Ovary (tissue), 9 donors: ENCODE measurements around the gene GRK1. TPM values are rescaled to one million over a fixed set of nuclear protein-coding genes. Genes with fewer than 3 reads are reported as not detected.
"Not testable (repeated sequence)": the region's sequence is repeated elsewhere in the genome, so short reads cannot be mapped to it uniquely, and the experiment has no call there.

Experiments
- DNase-seq, 5 donors: peaks; one replicate each; pipeline ENCODE4 v3.0.0-alpha.2; 2019 to 2020
- H3K27ac ChIP-seq, 2 donors: fragments of 200-600 bp; one replicate each; pipeline versions ENCODE4 v1.5.1 to v1.8.0; 2019 to 2022
- H3K27me3 ChIP-seq: fragments of 200-600 bp; one replicate; pipeline ENCODE4 v1.8.0; 2022
- H3K36me3 ChIP-seq: fragments of 200-600 bp; sonication (generic); one replicate; pipeline ENCODE4 v1.5.1; 2019
- H3K4me1 ChIP-seq: one replicate; pipeline ENCODE4 v1.8.1; 2013; ENCODE audit warnings: mild to moderate bottlenecking, moderate library complexity; ENCODE audit not compliant: insufficient read depth
- H3K4me3 ChIP-seq: fragments of 200-600 bp; sonication (generic); one replicate; pipeline ENCODE4 v1.5.1; 2017
- H3K9me3 ChIP-seq, 2 donors: fragments of 200-600 bp in 1 of 2; sonication (generic) in 1 of 2; one replicate each; pipeline versions ENCODE4 v1.5.1 to v1.8.1; 2013 to 2019; ENCODE audit warnings: mild to moderate bottlenecking in 1 of 2, moderate library complexity in 1 of 2
- EP300 ChIP-seq: sonication (generic); formaldehyde crosslinking; IDR thresholded peaks from one replicate; pipeline ENCODE4 v1.6.1; 2017; ENCODE audit warnings: antibody characterized with exemption
- POLR2A ChIP-seq: fragments of 450-650 bp; IDR thresholded peaks from one replicate; pipeline ENCODE4 v1.6.1; 2017; ENCODE audit warnings: antibody characterized with exemption, mild to moderate bottlenecking, moderate library complexity
- WGBS, 3 donors: extraction: QIAGEN DNeasy Blood & Tissue Kit in 1 of 3; methylation state at CpG; one replicate each; pipeline versions ENCODE4 v1.1.5 to v1.1.7; 2013 to 2017; 5-methylcytosine and 5-hydroxymethylcytosine counted together
- intact Hi-C, 4 donors: fragments of 100-400 bp; cut with DNase I; formaldehyde crosslinking; loops; one replicate each; pipeline versions ENCODE4 v1.11.0 to v1.15.1; 2022 to 2023
- polyA plus RNA-seq, 2 donors: library from polyadenylated mRNA; stranded (reverse); fragments of 200-250 nt in 1 of 2; fragments of 350-450 nt in 1 of 2; fragmentation: Illumina TruSeq in 1 of 2; extraction: RNeasy Lipid Tissue Mini Kit (QIAGEN cat#74804) in 1 of 2; gene quantifications; one replicate each; pipeline ENCODE4 v1.2.3, GENCODE V29; 2013 to 2014
- total RNA-seq, 7 donors: library from RNA; depleted of rRNA in 2 of 7; stranded (reverse); fragments of >200 nt in 2 of 7; fragmentation: NEBNext Ultra II Directional in 3 of 7; extraction: Animal tissue kit (Norgen Biotek cat#: 25700) in 3 of 7; gene quantifications; one replicate each; pipeline versions ENCODE4 v1.1.0 to v1.2.4, GENCODE V29; 2016 to 2023
- TF ChIP-seq, protein P1 (sequence below), 3 donors: fragments of 450-650 bp in 2 of 3; fragments of 200-600 bp in 1 of 3; IDR thresholded peaks; one replicate each; pipeline versions ENCODE4 v1.5.1 to v1.8.0; 2016 to 2022; ENCODE audit warnings: antibody characterized with exemption in 3 of 3, mild to moderate bottlenecking in 1 of 3
- donor health status: DM: no; HTN: no; CAD: no; lungs with moderate emphysema.
- donor health status: DM: no; HTN: no; CAD: no.
- donor health status: Bipolar disorder and iron deficiency.
- donor health status: DM: yes; HTN: yes; CAD: no.
- donor health status: DM: no; HTN: no; CAD: no.
- donor health status: DM: yes; HTN: yes; CAD: no.

GRK1 gene
- total and polyA plus RNA-seq, 9 donors, result 0.02 to 0.10 (median 0.07) TPM; not detected in 6

DNA sequence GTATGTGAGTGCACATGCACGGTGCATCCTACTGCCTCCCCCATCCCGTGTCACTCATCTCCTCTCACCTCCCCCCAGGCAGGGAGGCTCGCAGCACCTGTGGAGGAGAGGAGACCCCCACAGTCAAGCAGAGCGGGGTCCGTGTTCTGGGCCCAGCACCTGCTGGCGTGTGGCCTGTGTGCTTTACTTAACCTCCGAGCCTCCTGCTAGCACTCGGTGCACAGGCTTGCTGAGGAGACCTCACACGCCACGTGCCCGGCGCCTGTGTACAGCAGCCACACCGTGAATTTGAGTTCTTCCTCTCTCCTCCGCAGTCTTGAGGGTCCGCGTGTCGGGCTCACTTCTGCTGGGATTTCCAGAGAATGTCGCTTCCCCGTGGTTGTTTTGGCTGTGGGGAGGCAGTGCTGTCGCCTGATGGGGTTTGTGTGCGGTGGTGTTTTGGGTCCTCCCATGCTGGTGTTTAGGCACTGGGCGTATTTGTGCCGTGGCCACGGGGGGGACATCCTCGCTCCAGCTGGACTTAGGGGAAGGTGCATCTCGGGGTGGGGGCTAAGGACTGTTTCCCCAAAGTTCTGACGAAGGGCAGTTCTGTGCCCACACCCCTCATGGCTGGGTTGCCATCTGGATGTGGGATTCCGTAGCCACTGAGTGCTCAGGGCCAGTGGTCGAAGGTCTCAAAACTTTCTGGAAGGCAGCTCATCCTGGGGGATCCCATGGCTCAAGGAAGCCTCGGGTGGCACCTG is 57.2 kb downstream of the GRK1 start:
- no peak for TF ChIP-seq EP300
- H3K27me3 ChIP-seq, result no peaks in the 10 kb centered on the region
- no peaks in the 10 kb centered on the region for H3K36me3 ChIP-seq
- 33 to 59% (median 37%) methylated on average over 30 of the region's 30 CpGs for WGBS, 3 donors
- H3K27ac ChIP-seq, result no peak overlapping the region
- no peak for DNase-seq
- intact Hi-C loops, result no loop called here
- H3K9me3 ChIP-seq, result no peaks in the 10 kb centered on the region
- H3K4me1 ChIP-seq, result peaks cover 2% of the 10 kb centered on the region
- H3K4me3 ChIP-seq, result no peak overlapping the region

- TF ChIP-seq, protein P1, sequence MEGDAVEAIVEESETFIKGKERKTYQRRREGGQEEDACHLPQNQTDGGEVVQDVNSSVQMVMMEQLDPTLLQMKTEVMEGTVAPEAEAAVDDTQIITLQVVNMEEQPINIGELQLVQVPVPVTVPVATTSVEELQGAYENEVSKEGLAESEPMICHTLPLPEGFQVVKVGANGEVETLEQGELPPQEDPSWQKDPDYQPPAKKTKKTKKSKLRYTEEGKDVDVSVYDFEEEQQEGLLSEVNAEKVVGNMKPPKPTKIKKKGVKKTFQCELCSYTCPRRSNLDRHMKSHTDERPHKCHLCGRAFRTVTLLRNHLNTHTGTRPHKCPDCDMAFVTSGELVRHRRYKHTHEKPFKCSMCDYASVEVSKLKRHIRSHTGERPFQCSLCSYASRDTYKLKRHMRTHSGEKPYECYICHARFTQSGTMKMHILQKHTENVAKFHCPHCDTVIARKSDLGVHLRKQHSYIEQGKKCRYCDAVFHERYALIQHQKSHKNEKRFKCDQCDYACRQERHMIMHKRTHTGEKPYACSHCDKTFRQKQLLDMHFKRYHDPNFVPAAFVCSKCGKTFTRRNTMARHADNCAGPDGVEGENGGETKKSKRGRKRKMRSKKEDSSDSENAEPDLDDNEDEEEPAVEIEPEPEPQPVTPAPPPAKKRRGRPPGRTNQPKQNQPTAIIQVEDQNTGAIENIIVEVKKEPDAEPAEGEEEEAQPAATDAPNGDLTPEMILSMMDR (IDR thresholded peaks at IDR 0.05), result peak; percentile 43 to 78 (median 58)
- TF ChIP-seq POLR2A, result no peak
- no peak for TF ChIP-seq EP300
- H3K4me1 ChIP-seq, result peaks cover 2% of the 10 kb centered on the region
- DNase-seq, result peak; percentile 29 to 86 (median 76)
- H3K9me3 ChIP-seq, result no peaks in the 10 kb centered on the region
- 0 to 1% (median 0%) methylated on average over 28 to 36 of the region's 36 CpGs for WGBS, 3 donors
- H3K36me3 ChIP-seq, result no peaks in the 10 kb centered on the region
- H3K4me3 ChIP-seq, result peak overlapping the region; percentile 25
- intact Hi-C loops, result no loop called here
- no peak overlapping the region for H3K27ac ChIP-seq
- no peaks in the 10 kb centered on the region for H3K27me3 ChIP-seq
Measured at GRCh38 chr13:113724780-113725315, 57.8 kb downstream of the GRK1 start.

DNA sequence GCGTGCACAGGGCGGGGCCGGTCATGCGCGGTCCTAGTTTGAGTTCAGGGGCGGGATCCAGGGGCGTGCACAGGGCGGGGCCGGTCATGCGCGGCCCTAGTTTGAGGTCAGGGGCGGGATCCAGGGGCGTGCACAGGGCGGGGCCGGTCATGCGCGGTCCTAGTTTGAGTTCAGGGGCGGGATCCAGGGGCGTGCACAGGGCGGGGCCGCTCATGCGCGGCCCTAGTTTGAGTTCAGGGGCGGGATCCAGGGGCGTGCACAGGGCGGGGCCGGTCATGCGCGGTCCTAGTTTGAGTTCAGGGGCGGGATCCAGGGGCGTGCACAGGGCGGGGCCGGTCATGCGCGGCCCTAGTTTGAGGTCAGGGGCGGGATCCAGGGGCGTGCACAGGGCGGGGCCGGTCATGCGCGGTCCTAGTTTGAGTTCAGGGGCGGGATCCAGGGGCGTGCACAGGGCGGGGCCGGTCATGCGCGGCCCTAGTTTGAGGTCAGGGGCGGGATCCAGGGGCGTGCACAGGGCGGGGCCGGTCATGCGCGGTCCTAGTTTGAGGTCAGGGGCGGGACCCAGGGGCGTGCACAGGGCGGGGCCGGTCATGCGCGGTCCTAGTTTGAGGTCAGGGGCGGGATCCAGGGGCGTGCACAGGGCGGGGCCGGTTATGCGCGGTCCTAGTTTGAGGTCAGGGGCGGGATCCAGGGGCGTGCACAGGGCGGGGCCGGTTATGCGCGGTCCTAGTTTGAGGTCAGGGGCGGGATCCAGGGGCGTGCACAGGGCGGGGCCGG is 58.5 kb downstream of the GRK1 start:
- H3K9me3 ChIP-seq, intact Hi-C loops, H3K27me3 ChIP-seq, H3K27ac ChIP-seq, H3K4me1 ChIP-seq, H3K4me3 ChIP-seq, H3K36me3 ChIP-seq: not testable (repeated sequence)
- WGBS, 3 donors, result 0 to 1% methylated on average over 1 to 31 of the region's 75 CpGs; no CpG with 5 or more reads in 1 of the 3 donors
- DNase-seq, result peak in 1 of 5 donors; percentile 61

- H3K36me3 ChIP-seq, H3K4me1 ChIP-seq, H3K4me3 ChIP-seq, H3K27me3 ChIP-seq, intact Hi-C loops, H3K9me3 ChIP-seq, H3K27ac ChIP-seq: not testable (repeated sequence)
- peak in 1 of 5 donors; percentile 44 for DNase-seq
- 23 to 63% (median 58%) methylated on average over 14 to 37 of the region's 54 CpGs for WGBS, 3 donors
Measured at GRCh38 chr13:113726106-113726821, 59.2 kb downstream of the GRK1 start.

DNA sequence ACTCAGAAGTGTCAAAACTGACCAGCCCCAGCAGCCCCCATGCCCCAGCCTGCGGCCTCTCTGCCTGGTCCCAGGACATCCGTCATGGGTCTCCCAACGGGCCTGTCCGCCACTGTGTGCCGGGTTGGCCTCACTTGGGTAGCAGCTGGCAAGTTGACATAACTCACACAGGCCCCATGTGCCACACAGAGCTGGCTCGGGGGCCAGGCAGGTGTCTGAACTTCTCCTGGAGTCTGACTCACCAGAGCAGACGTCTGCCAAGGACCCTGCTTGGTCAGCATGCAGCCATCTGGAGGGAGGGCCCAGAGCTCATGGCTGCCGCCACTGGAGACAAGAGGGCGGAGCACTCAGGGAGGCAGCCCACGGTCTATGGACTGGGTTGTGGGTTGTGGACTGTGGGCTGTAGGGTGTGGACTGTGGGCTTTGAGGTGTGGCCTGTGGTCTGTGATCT is 60.0 kb downstream of the GRK1 start:
- no peak overlapping the region for H3K27ac ChIP-seq
- 84 to 85% (median 85%) methylated on average over 10 of the region's 10 CpGs for WGBS, 3 donors
- H3K4me1 ChIP-seq, result peaks cover 2% of the 10 kb centered on the region
- no peaks in the 10 kb centered on the region for H3K27me3 ChIP-seq
- no peak overlapping the region for H3K4me3 ChIP-seq
- H3K9me3 ChIP-seq, result no peaks in the 10 kb centered on the region
- TF ChIP-seq EP300, result no peak
- TF ChIP-seq, protein P1 (IDR thresholded peaks at IDR 0.05), result no peak
- intact Hi-C loops, result no loop called here
- H3K36me3 ChIP-seq, result no peaks in the 10 kb centered on the region
- DNase-seq, result peak in 1 of 5 donors; percentile 36
